Hematopoietic multipotent progenitor cell treated with erythropoietin and hydrocortisone succinate and interleukin-3 and kit ligand, for 17 days (in vitro differentiated cells): ENCODE data around the gene BHLHE40.

Experiments used
- DNase-seq: peaks from one replicate; pipeline ENCODE4 v3.0.0-alpha.2; 2015; ENCODE audit warnings: low spot score

BHLHE40 gene

GRCh38 chr3:5019411-5020241, 40.4 kb downstream of the BHLHE40 start:
- no peak for DNase-seq

- DNase-seq: no peak
These were observed 41.0 kb downstream of the BHLHE40 start for GRCh38 chr3:5020242-5020722.

GRCh38 chr3:5021116-5022092, 42.2 kb downstream of the BHLHE40 start:
- no peak for DNase-seq

GRCh38 chr3:5022187-5022965, 43.1 kb downstream of the BHLHE40 start:
- DNase-seq: no peak

- DNase-seq: no peak
These were observed 43.9 kb downstream of the BHLHE40 start for GRCh38 chr3:5022966-5023776.

- DNase-seq: no peak
These were observed 44.6 kb downstream of the BHLHE40 start for GRCh38 chr3:5023777-5024346.

- no peak for DNase-seq
These were observed 46.8 kb downstream of the BHLHE40 start for GRCh38 chr3:5026046-5026362.

GRCh38 chr3:5029715-5030114, 50.5 kb downstream of the BHLHE40 start:
- DNase-seq: no peak

- DNase-seq: no peak
These were observed 50.9 kb downstream of the BHLHE40 start for GRCh38 chr3:5030152-5030551.

- no peak for DNase-seq
These were observed 53.6 kb downstream of the BHLHE40 start for GRCh38 chr3:5032844-5033243.
